HepG2 (cell line): ENCODE results near the gene ARHGEF38. TPM values are rescaled to one million over a fixed set of nuclear protein-coding genes. Genes with fewer than 3 reads are reported as not detected.
A peak's percentile ranks its signal among the peaks of the same experiment; 100 is the strongest.

Experiments
- ATAC-seq: fragments of 200-7000 bp; cut with Tn5 transposase; 3 replicates; pipeline ENCODE4 v1.9.1; 2020; ENCODE audit warnings: mild to moderate bottlenecking, moderate library complexity
- Bru-seq: library from RNA; stranded (reverse); fragments of 400-500 nt; gene quantifications from one replicate; lab custom pipeline; 2021; lab: Mats Ljungman, UMichigan
- BruChase-seq, 2 experiments: library from RNA; stranded (reverse); fragments of 400-500 nt; gene quantifications; one replicate each; lab custom pipeline; 2021; lab: Mats Ljungman, UMichigan
- BruUV-seq: library from RNA; stranded (reverse); fragments of 400-500 nt; replicated peaks from 2 replicates; lab custom pipeline; 2021; lab: Mats Ljungman, UMichigan
- CTCF ChIA-PET: fragments of 300-600 bp; formaldehyde crosslinking; extraction: SDS; loops from one replicate; lab custom pipeline; 2021; ENCODE audit warnings: low total read pairs, inconsistent platforms, low intra/inter-chr PET ratio; lab: Yijun Ruan, JAX
- POLR2A ChIA-PET: fragments of 350-600 bp; sonication (Branson Sonifier 250); formaldehyde crosslinking; loops from one replicate; lab custom pipeline; 2020; ENCODE audit warnings: antibody characterized with exemption, inconsistent platforms; lab: Yijun Ruan, JAX
- DNase-seq: peaks from one replicate; pipeline ENCODE4 v3.0.0-alpha.2; 2015; ENCODE audit warnings: low spot score
- FAIRE-seq: peaks from 3 replicates; lab custom pipeline; 2011; peaks lifted over from hg19 to GRCh38; lab: Jason Lieb, UNC
- H2AFZ ChIP-seq: one replicate; pipeline ENCODE4 v1.6.1; 2011; ENCODE audit warnings: low read length, inconsistent platforms
- H3K27ac ChIP-seq: fragments of 300-600 bp; 3 replicates; pipeline ENCODE4 v1.8.0; 2011; ENCODE audit warnings: mixed run types, mild to moderate bottlenecking, mixed read lengths, low read length, inconsistent platforms; ENCODE audit not compliant: insufficient read depth; ENCODE audit errors: extremely low read length
- H3K27me3 ChIP-seq, 2 experiments: fragments of 200-600 bp in 1 of 2; 2 replicates in 1 of 2; 3 replicates in 1 of 2; pipeline versions ENCODE4 v1.6.0 to v1.8.0; 2011; ENCODE audit warnings: low read length in 2 of 2, mild to moderate bottlenecking in 2 of 2, moderate library complexity in 2 of 2, inconsistent platforms in 1 of 2; ENCODE audit not compliant: insufficient read depth in 2 of 2, control insufficient read depth in 1 of 2
- H3K36me3 ChIP-seq, 2 experiments: fragments of 200-600 bp in 1 of 2; replicated peaks in 1 of 2; 2 replicates in 1 of 2; 3 replicates in 1 of 2; pipeline versions ENCODE4 v1.5.1 to v1.8.0; 2011; ENCODE audit warnings: low read length in 2 of 2, inconsistent platforms in 1 of 2; ENCODE audit not compliant: insufficient read depth in 2 of 2, control insufficient read depth in 1 of 2
- H3K4me1 ChIP-seq: 2 replicates; pipeline ENCODE4 v1.5.1; 2012; ENCODE audit warnings: low read length, inconsistent platforms; ENCODE audit not compliant: insufficient read depth
- H3K4me2 ChIP-seq: 2 replicates; pipeline ENCODE4 v1.6.0; 2011; ENCODE audit warnings: low read depth, low read length, inconsistent platforms
- H3K4me3 ChIP-seq, 3 experiments: fragments of 200-600 bp in 1 of 3; sonication (generic), shearing (Covaris generic) in 1 of 3; replicated peaks in 1 of 3; 2 replicates each; pipeline ENCODE4 v1.5.1; 2011 to 2016; ENCODE audit warnings: low read length in 3 of 3, inconsistent platforms in 2 of 3, low read depth in 2 of 3, mild to moderate bottlenecking in 2 of 3, control low read depth in 1 of 3, mixed read lengths in 1 of 3; ENCODE audit not compliant: insufficient read depth in 1 of 3
- H3K79me2 ChIP-seq: one replicate; pipeline ENCODE4 v1.6.1; 2011; ENCODE audit warnings: low read length, inconsistent platforms; ENCODE audit not compliant: insufficient read depth
- H3K9ac ChIP-seq: 2 replicates; pipeline ENCODE4 v1.6.0; 2011; ENCODE audit warnings: mild to moderate bottlenecking, low read depth, low read length, inconsistent platforms; ENCODE audit not compliant: insufficient read depth
- H3K9me3 ChIP-seq: 2 replicates; pipeline ENCODE4 v1.5.1; 2012; ENCODE audit warnings: mild to moderate bottlenecking, low read length
- H4K20me1 ChIP-seq: 2 replicates; pipeline ENCODE4 v1.6.0; 2011; ENCODE audit warnings: inconsistent platforms, mild to moderate bottlenecking, low read length, moderate library complexity; ENCODE audit not compliant: insufficient read depth
- FOXO4 ChIP-seq: sonication (generic); formaldehyde crosslinking; conservative IDR thresholded peaks from 2 replicates; pipeline ENCODE4 v1.8.1; 2023; ENCODE audit warnings: missing genetic modification reagents
- ZBTB40 ChIP-seq, 2 experiments: fragments of 450-650 bp in 1 of 2; sonication (generic) in 1 of 2; formaldehyde crosslinking in 1 of 2; IDR thresholded peaks; 2 replicates each; pipeline versions ENCODE4 v1.6.1 to v1.8.0; 2016 to 2022; ENCODE audit warnings: antibody characterized with exemption in 1 of 2, mild to moderate bottlenecking in 1 of 2, missing genetic modification reagents in 1 of 2
- ZNF839 ChIP-seq: sonication (generic); formaldehyde crosslinking; IDR thresholded peaks from 2 replicates; pipeline ENCODE4 v1.4.0; 2020; ENCODE audit warnings: missing genetic modification reagents, mild to moderate bottlenecking, borderline replicate concordance
- WGBS: methylation state at CpG from one replicate; pipeline ENCODE4 v1.1.6; 2017; ENCODE audit warnings: low lambda C conversion rate; 5-methylcytosine and 5-hydroxymethylcytosine counted together
- in situ Hi-C: cut with HindIII; loops from 2 replicates; pipeline ENCODE4 v1.10.0; 2017; ENCODE audit warnings: low pct_unique_long_range_greater_than_20kb; ENCODE audit not compliant: extremely low pct_ligation_motif_present
- intact Hi-C: fragments of 100-400 bp; cut with micrococcal nuclease; formaldehyde crosslinking; loops from one replicate; pipeline ENCODE4 v1.10.0; 2022; ENCODE audit not compliant: unreplicated experiment
- long read RNA-seq, 2 experiments: library from RNA in 1 of 2; library from polyadenylated mRNA in 1 of 2; stranded (forward) in 1 of 2; unstranded in 1 of 2; transcript quantifications; one replicate each; pipeline ENCODE4 v2.0.0, GENCODE V29; 2019 to 2022
- polyA minus RNA-seq, 3 experiments: library from RNA; depleted of rRNA, polyadenylated mRNA; stranded (reverse); fragments of >200 nt; gene quantifications; 2 replicates each; pipeline ENCODE4 v1.2.3, GENCODE V29; 2011; ENCODE audit warnings: low replicate concordance in 1 of 3
- polyA plus RNA-seq, 8 experiments: library from polyadenylated mRNA; depleted of rRNA in 3 of 8; stranded (reverse) in 7 of 8; unstranded in 1 of 8; fragments of >200 nt; fragmentation: Illumina TruSeq in 4 of 8; extraction: Trizol in 4 of 8; gene quantifications; 2 replicates each; pipeline versions ENCODE4 v1.2.1 to v1.2.3, GENCODE V29; 2011 to 2016; ENCODE audit warnings: low read depth in 4 of 8, missing spikeins in 1 of 8, mixed read lengths in 1 of 8; ENCODE audit not compliant: insufficient read depth in 1 of 8
- total RNA-seq, 5 experiments: library from RNA; depleted of rRNA; stranded (reverse); fragments of >200 nt; fragmentation: Illumina TruSeq; extraction: Trizol; gene quantifications; 2 replicates each; pipeline ENCODE4 v1.2.3, GENCODE V29; 2016; ENCODE audit warnings: low read depth in 1 of 5

The ARHGEF38 gene
- total RNA-seq (2016; rRNA removed; fragmentation: Illumina TruSeq; extraction: Trizol), result not detected in 2 replicates
- total RNA-seq (2016; cell fraction: cytosol; rRNA removed; fragmentation: Illumina TruSeq; extraction: Trizol; ENCODE audit: low read depth), result not detected in 2 replicates
- not detected in 2 replicates for total RNA-seq (2016; cell fraction: insoluble cytoplasmic fraction; rRNA removed; fragmentation: Illumina TruSeq; extraction: Trizol)
- not detected in 2 replicates for total RNA-seq (2016; cell fraction: membrane; rRNA removed; fragmentation: Illumina TruSeq; extraction: Trizol)
- not detected in 2 replicates for total RNA-seq (2016; cell fraction: nucleus; rRNA removed; fragmentation: Illumina TruSeq; extraction: Trizol)
- polyA plus RNA-seq (2011; rRNA removed), result not detected in 2 replicates
- polyA plus RNA-seq (2011; cell fraction: cytosol; rRNA removed), result not detected in 2 replicates
- not detected in 2 replicates for polyA plus RNA-seq (2011; cell fraction: nucleus; rRNA removed)
- polyA plus RNA-seq (2012), result not detected in 2 replicates
- polyA plus RNA-seq (2016; cell fraction: cytosol; fragmentation: Illumina TruSeq; extraction: Trizol; ENCODE audit: low read depth), result not detected in 2 replicates
- polyA plus RNA-seq (2016; cell fraction: insoluble cytoplasmic fraction; fragmentation: Illumina TruSeq; extraction: Trizol; ENCODE audit: low read depth), result not detected in 2 replicates
- polyA plus RNA-seq (2016; cell fraction: membrane; fragmentation: Illumina TruSeq; extraction: Trizol; ENCODE audit: low read depth), result not detected in 2 replicates
- polyA plus RNA-seq (2016; cell fraction: nucleus; fragmentation: Illumina TruSeq; extraction: Trizol; ENCODE audit: insufficient read depth, low read depth), result not detected in 2 replicates
- polyA minus RNA-seq (2011; rRNA and poly(A)+ RNA removed; ENCODE audit: low replicate concordance), result not detected in 2 replicates
- polyA minus RNA-seq (2011; cell fraction: cytosol; rRNA and poly(A)+ RNA removed), result not detected in 2 replicates
- not detected in 2 replicates for polyA minus RNA-seq (2011; cell fraction: nucleus; rRNA and poly(A)+ RNA removed)
- percentile 11 among the genes with signal in this experiment for Bru-seq, nascent RNA
- BruChase-seq, experiment 1, labeled RNA remaining after a 6-hour chase, result percentile 16 among the genes with signal in this experiment
- BruChase-seq, experiment 2, labeled RNA remaining after a 2-hour chase, result percentile 12 among the genes with signal in this experiment
- long read RNA-seq, experiment 1, result 0 reads
- long read RNA-seq, experiment 2, result 0 reads

- no TSS peak for BruUV-seq
- Histone ChIP-seq H3K27me3 (no peaks in the 10 kb centered on the region), H3K27ac (no peak within 1 kb of the TSS), H3K4me1 (no peaks in the 10 kb centered on the region), H3K79me2 (no peaks in the 10 kb centered on the region), H3K4me3 (no peak within 1 kb of the TSS), H3K9me3 (no peaks in the 10 kb centered on the region), H4K20me1 (no peaks in the 10 kb centered on the region), H3K9ac (no peak within 1 kb of the TSS), H2AFZ (no peak within 1 kb of the TSS), H3K4me2 (no peak within 1 kb of the TSS; the same call in 1 of the 2 replicates), H3K36me3 (no peaks in the 10 kb centered on the region)
- 20% methylated on average over 10 of the region's 11 CpGs for WGBS
- POLR2A ChIA-PET, result no interaction called here
- no peak for DNase-seq
- CTCF ChIA-PET, result no interaction called here
- in situ Hi-C loops, result no loop called here
- intact Hi-C loops, result no loop called here
- no peak for FAIRE-seq
- peak; percentile 46 for ATAC-seq
- TF ChIP-seq FOXO4 (CRISPR knock-in tag) (no peak), ZBTB40 (IDR thresholded peaks at IDR 0.05) (no peak), ZBTB40 (CRISPR knock-in tag; IDR thresholded peaks at IDR 0.05) (no peak), ZNF839 (CRISPR knock-in tag) (no peak)
Measured at GRCh38 chr4:105551965-105552746, at the start of gene ARHGEF38. Gene ARHGEF38, plus strand, starts transcription at chr4:105552620. Its CDS starts 146 bp downstream, at chr4:105552766.
